Right lobe of liver (tissue), 6 donors: Measurements from ENCODE around the gene STX1B. TPM values are rescaled to one million over a fixed set of nuclear protein-coding genes. Genes with fewer than 3 reads are reported as not detected.

Source experiments
- ATAC-seq, 4 donors: fragments of 200-7000 bp; cut with Tn5 transposase; one replicate each; pipeline ENCODE4 v1.9.1; 2020; ENCODE audit warnings: mild to moderate bottlenecking in 4 of 4, moderate library complexity in 4 of 4
- DNase-seq, 3 donors: peaks; one replicate each; pipeline ENCODE4 v3.0.0-alpha.2; 2020
- H3K27ac ChIP-seq, 3 donors: fragments of 200-600 bp; one replicate each; pipeline ENCODE4 v1.8.0; 2022
- H3K27me3 ChIP-seq, 2 donors: fragments of 200-600 bp; one replicate each; pipeline ENCODE4 v1.8.0; 2022
- H3K36me3 ChIP-seq, 4 donors: fragments of 200-600 bp; sonication (generic) in 1 of 4; one replicate each; pipeline versions ENCODE4 v1.5.1 to v1.8.0; 2017 to 2022; ENCODE audit warnings: control low read depth in 1 of 4
- H3K4me1 ChIP-seq, 4 donors: fragments of 200-600 bp; sonication (generic) in 1 of 4; one replicate each; pipeline versions ENCODE4 v1.5.1 to v1.8.0; 2017 to 2022; ENCODE audit warnings: control low read depth in 1 of 4
- H3K4me3 ChIP-seq, 3 donors: fragments of 200-600 bp; one replicate each; pipeline ENCODE4 v1.8.0; 2022
- H3K9me3 ChIP-seq, 4 donors: fragments of 200-600 bp; sonication (generic) in 1 of 4; one replicate each; pipeline versions ENCODE4 v1.5.1 to v1.8.0; 2017 to 2022; ENCODE audit warnings: control low read depth in 1 of 4
- POLR2A ChIP-seq: fragments of 450-650 bp; IDR thresholded peaks from one replicate; pipeline ENCODE4 v1.6.1; 2017; ENCODE audit warnings: antibody characterized with exemption, mild to moderate bottlenecking
- WGBS: methylation state at CpG from one replicate; pipeline ENCODE4 v1.1.6; 2018; ENCODE audit warnings: low coverage, low lambda C conversion rate; ENCODE audit not compliant: insufficient coverage; ENCODE audit errors: missing lambda C conversion rate; 5-methylcytosine and 5-hydroxymethylcytosine counted together
- intact Hi-C, 2 donors: fragments of 100-400 bp; cut with DNase I; formaldehyde crosslinking; loops; one replicate each; pipeline versions ENCODE4 v1.11.2 to v1.14.1; 2022
- total RNA-seq, 6 experiments: library from RNA; depleted of rRNA in 2 of 6; stranded (reverse); fragments of >200 nt in 2 of 6; fragmentation: NEBNext Ultra II Directional in 3 of 6; extraction: Animal tissue kit (Norgen Biotek cat#: 25700) in 3 of 6; gene quantifications; one replicate each; pipeline versions ENCODE4 v1.1.0 to v1.2.4, GENCODE V29; 2016 to 2023
- TF ChIP-seq, protein P1 (sequence below), 4 donors: fragments of 200-600 bp in 3 of 4; fragments of 450-650 bp in 1 of 4; IDR thresholded peaks; one replicate each; pipeline versions ENCODE4 v1.5.1 to v1.8.0; 2016 to 2022; ENCODE audit warnings: antibody characterized with exemption in 4 of 4, mild to moderate bottlenecking in 2 of 4
- donor health status: DM: no; HTN: yes; CAD: no.
- donor health status: DM: no; HTN: no; CAD: no.
- donor health status: DM: no; HTN: no; CAD: no.
- donor health status: DM: no; HTN: yes; CAD: no.
- donor health status: DM: no; HTN: yes; CAD: no.

The STX1B gene
- total RNA-seq, 6 experiments from 2014 or later: 0.61 to 4.5 (median 2.6) TPM

DNA sequence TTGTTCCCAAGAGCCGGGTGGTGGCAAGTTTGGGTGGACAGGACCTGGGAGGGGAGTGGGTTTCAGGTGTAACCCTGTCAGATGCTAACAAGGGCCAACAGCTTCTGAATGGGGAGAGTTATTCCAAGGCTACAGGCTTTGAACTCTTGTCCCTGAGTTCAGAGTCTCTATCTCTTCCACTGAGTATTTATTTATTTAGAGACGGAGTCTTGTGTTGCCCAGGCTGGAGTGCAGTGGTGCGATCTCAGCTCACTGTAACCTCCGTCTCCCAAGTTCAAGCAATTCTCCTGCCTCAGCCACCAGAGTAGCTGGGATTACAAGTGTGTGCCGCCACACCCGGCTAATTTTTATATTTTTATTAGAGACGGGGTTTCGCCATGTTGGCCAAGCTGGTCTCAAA, 55.4 kb downstream of the STX1B start:
- TF ChIP-seq POLR2A: no peak
- TF ChIP-seq, protein P1, sequence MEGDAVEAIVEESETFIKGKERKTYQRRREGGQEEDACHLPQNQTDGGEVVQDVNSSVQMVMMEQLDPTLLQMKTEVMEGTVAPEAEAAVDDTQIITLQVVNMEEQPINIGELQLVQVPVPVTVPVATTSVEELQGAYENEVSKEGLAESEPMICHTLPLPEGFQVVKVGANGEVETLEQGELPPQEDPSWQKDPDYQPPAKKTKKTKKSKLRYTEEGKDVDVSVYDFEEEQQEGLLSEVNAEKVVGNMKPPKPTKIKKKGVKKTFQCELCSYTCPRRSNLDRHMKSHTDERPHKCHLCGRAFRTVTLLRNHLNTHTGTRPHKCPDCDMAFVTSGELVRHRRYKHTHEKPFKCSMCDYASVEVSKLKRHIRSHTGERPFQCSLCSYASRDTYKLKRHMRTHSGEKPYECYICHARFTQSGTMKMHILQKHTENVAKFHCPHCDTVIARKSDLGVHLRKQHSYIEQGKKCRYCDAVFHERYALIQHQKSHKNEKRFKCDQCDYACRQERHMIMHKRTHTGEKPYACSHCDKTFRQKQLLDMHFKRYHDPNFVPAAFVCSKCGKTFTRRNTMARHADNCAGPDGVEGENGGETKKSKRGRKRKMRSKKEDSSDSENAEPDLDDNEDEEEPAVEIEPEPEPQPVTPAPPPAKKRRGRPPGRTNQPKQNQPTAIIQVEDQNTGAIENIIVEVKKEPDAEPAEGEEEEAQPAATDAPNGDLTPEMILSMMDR (IDR thresholded peaks at IDR 0.05): no peak
- Histone ChIP-seq H3K4me3 (no peak overlapping the region), H3K4me1 (peaks cover 0 to 75% (median 28%) of the 10 kb centered on the region in 4 donors), H3K9me3 (no peaks in the 10 kb centered on the region), H3K36me3 (peaks cover 0 to 9% (median under 1%) of the 10 kb centered on the region in 4 donors), H3K27ac (peak overlapping the region in 2 of 3 donors; percentile 18 to 96), H3K27me3 (no peaks in the 10 kb centered on the region)
- ATAC-seq (peak in 2 of 4 donors; percentile 1 to 2), DNase-seq (no peak)
- intact Hi-C loops: no loop called here
- WGBS: 27% methylated on average over 7 of the region's 8 CpGs

DNA sequence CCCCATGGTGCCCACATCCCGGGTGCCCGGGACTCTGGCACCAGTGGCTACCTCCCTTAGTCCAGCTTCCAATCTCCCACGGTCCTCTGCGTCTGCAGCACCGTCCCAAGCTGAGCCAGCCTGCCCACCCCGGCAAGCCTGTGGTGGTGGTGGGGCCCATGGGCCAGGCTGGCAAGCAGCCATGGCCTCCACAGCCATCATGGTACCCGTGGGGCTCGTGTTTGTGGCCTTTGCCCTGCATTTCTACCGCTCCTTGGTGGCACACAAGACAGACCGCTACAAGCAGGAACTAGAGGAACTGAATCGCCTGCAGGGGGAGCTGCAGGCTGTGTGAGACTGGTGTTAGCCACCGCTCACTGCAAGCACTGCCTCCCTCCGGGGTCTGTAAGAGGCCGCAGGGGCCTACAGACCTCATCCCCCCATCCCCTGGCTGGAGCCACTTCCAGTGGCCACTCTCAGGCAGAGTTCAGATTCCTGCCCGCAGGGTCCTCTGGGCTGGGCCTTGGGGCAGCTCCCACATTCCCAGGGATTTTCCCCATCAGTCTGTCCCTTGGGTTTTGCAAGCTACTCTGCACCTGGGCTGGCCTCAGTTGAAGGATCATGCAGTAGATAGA, 56.8 kb downstream of the STX1B start:
- ATAC-seq (no peak), DNase-seq (peak in 1 of 3 donors; percentile 41)
- peak overlapping the region in 1 of 3 donors; percentile 96 for H3K27ac ChIP-seq
- intact Hi-C loops: no loop called here
- H3K27me3 ChIP-seq: no peaks in the 10 kb centered on the region
- TF ChIP-seq, protein P1 (IDR thresholded peaks at IDR 0.05): peak; percentile 28 to 51 (median 38)
- TF ChIP-seq POLR2A: no peak
- no peaks in the 10 kb centered on the region for H3K36me3 ChIP-seq
- H3K9me3 ChIP-seq: no peaks in the 10 kb centered on the region
- H3K4me3 ChIP-seq: no peak overlapping the region
- H3K4me1 ChIP-seq: peaks cover 0 to 66% (median 26%) of the 10 kb centered on the region in 4 donors
- 38% methylated on average over 5 of the region's 15 CpGs for WGBS

DNA sequence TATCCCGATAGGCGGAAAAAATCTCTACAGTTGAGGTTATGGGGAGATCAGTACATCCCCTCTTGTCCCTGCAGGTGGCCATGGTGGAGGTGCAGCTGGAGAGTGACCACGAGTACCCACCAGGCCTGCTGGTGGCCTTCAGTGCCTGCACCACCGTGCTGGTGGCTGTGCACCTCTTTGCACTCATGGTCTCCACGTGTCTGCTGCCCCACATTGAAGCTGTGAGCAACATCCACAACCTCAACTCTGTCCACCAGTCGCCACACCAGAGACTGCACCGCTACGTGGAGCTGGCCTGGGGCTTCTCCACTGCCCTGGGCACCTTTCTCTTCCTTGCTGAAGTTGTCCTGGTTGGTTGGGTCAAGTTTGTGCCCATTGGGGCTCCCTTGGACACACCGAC, 57.3 kb downstream of the STX1B start:
- DNase-seq (no peak), ATAC-seq (no peak)
- H3K9me3 ChIP-seq: no peaks in the 10 kb centered on the region
- 92% methylated on average over 3 of the region's 9 CpGs for WGBS
- H3K36me3 ChIP-seq: no peaks in the 10 kb centered on the region
- intact Hi-C loops: no loop called here
- H3K27ac ChIP-seq: peak overlapping the region in 1 of 3 donors; percentile 96
- H3K4me1 ChIP-seq: peaks cover 0 to 65% (median 25%) of the 10 kb centered on the region in 4 donors
- no peaks in the 10 kb centered on the region for H3K27me3 ChIP-seq
- TF ChIP-seq POLR2A: no peak
- TF ChIP-seq, protein P1 (IDR thresholded peaks at IDR 0.05): no peak
- H3K4me3 ChIP-seq: no peak overlapping the region

GRCh38 chr16:30951750-30952149, 58.7 kb downstream of the STX1B start:
- no peaks in the 10 kb centered on the region for H3K36me3 ChIP-seq
- peak overlapping the region; percentile 94 to 96 (median 96) for H3K27ac ChIP-seq
- no peak for TF ChIP-seq POLR2A
- TF ChIP-seq, protein P1 (IDR thresholded peaks at IDR 0.05): no peak
- DNase-seq: peak; percentile 78 to 93 (median 88)
- ATAC-seq: peak in 3 of 4 donors; percentile 8 to 41 (median 20)
- intact Hi-C loops: no loop called here
- no peaks in the 10 kb centered on the region for H3K9me3 ChIP-seq
- no peaks in the 10 kb centered on the region for H3K27me3 ChIP-seq
- 12% methylated on average over 3 of the region's 3 CpGs for WGBS
- peak overlapping the region in 1 of 3 donors; percentile 8 for H3K4me3 ChIP-seq
- H3K4me1 ChIP-seq: peaks cover 0 to 62% (median 25%) of the 10 kb centered on the region in 4 donors
